NCI-H524 (cell line): ENCODE data around the gene ITPR1.

Source experiments
- DNase-seq, 2 experiments: peaks; one replicate each; lab custom pipeline; 2025; lab: John Stamatoyannopoulos, UW

Gene ITPR1

DNA sequence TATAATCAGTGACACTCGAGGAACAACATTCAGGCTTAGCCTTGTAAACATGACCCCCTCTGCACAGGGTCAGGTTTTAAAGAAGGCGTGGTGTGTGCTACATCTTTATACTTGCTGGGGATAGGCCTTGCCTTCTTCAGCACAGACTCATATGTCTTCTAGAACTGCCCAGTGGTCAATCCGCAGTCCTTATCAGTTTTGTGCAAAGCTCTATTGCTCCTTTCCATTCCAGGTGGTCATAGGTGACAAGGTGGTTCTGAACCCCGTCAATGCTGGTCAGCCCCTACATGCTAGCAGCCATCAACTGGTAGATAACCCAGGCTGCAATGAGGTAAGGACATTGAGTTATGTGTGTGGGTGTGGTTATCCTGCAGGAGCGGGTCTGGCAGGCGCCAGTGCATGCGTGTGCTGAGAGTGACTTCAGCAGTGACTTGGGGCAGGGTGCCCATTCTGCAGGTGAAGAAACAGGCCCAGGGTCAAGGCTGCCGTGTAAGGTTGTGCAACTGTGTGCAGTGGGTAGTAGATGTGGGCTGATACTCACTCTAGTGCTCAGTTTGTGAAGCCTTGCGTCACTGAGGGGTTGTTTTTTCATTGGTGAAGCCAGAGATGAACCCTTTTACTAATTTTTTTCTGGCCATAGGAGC, 150.9 kb downstream of the ITPR1 start:
- no peak for DNase-seq

DNA sequence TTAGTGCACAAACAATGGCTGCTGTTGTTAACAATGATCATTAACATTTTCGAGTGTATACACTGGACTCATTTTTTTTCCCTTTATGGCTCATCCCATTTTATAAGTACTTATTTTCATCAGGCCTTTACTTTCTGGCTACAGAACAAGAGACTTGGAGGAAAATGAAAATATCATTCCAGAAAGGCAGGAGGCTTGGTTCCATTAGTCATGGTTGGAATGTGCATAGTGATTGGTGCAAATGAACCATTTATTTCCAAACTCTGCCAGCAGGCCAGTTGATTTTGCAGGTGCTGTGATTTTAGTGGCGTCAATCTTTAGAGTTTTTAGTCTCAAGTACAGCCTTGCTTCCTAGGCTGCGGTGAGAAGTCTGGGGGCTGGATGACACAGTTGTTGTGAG, 151.8 kb downstream of the ITPR1 start:
- DNase-seq = no peak

DNA sequence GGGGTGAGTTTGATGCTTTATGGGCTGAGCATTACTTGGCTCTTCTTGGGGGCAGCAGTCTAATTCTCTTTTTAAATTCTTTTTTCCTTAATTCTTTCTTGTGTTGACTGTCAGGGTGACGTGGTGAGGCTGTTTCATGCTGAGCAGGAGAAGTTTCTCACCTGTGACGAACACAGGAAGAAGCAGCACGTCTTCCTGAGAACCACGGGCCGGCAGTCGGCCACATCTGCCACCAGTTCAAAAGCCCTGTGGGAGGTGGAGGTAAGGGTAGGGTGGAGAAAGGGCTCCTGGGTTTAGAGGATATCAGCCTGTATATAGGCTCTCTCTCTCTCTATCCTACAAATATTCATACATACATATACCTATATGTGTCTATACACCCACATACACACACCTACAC, 152.3 kb downstream of the ITPR1 start:
- DNase-seq = no peak

DNA sequence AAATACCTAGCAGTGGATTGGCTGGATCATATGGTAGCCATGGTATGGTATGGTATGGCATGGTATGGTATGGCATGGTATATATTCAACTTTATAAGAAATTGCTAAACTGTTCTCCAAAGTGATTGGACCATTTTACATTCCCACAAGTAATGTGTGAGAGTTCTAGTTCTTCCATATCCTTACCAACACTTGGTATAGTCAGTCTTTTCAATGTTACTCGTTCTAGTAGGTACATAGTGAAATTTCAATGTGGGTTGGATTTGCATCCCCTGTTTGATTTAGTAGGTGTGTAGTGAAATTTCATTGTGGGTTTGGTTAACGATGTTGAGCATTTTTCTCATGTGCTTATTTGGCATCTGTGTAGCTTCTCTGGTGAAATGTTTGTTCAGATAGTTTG, 154.3 kb downstream of the ITPR1 start:
- no peak for DNase-seq

DNA sequence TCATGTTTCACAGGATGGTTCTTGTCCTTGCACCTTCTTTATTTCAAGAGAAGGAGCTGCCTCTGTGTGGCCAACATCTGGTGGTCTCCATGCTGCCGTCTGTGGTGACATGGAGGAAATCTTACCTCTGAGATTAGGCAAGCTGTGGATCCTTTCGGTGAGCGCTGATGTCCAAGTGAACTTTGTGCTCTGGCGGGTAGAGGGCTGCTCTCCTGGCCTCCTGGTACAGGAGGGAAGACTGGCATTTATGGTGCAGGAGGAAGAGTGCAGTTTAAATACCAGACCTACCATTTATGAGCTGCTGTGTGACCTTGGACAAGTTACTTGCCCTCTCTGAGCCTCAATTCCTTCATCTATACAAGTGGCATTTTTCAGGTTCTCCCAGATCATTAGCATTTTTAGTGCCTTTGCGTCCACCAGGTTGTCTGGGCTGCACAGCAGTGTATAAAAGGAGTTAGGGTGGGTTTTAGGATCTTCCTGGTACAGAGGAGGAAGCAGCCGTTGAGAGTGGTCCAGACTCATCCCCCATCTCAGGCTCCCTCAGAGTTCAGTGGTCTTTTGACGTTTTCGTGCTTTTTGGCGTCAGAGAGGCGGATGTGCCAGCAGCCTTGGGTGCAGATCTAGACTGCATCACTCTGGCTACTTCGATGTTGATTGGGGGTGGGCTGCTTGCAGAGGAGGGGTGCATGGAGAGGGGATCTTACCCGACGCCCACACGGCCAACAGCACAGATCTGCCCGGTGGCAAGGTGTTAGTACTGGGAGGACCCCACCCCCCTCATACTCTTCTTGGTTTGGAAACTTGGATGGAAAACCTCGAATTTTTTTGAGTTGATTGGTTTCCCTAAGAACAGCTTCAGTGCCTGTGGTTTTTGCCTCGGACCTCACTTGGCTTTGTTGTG, 162.2 kb downstream of the ITPR1 start:
- DNase-seq = no peak

DNA sequence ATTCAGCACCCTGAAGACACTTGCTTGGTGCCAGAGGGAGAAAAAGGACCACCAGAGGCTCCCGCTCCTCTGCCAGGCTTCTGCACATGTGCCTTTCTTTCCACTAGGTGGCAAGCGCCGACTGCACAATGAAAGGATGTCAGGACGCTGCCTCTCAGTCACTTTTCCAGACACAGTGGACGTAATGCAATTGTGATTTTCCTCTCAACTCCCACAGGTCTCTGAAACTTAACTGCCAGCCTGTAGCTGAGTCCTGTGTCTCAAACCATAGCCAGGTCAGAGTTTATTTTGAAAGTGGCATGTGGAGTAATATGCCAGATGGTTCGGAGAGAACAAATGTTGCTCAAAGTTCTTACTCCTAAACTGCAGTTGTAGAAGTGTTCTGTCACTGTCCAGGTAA, 162.9 kb downstream of the ITPR1 start:
- DNase-seq = peak; percentile 20 to 68

DNA sequence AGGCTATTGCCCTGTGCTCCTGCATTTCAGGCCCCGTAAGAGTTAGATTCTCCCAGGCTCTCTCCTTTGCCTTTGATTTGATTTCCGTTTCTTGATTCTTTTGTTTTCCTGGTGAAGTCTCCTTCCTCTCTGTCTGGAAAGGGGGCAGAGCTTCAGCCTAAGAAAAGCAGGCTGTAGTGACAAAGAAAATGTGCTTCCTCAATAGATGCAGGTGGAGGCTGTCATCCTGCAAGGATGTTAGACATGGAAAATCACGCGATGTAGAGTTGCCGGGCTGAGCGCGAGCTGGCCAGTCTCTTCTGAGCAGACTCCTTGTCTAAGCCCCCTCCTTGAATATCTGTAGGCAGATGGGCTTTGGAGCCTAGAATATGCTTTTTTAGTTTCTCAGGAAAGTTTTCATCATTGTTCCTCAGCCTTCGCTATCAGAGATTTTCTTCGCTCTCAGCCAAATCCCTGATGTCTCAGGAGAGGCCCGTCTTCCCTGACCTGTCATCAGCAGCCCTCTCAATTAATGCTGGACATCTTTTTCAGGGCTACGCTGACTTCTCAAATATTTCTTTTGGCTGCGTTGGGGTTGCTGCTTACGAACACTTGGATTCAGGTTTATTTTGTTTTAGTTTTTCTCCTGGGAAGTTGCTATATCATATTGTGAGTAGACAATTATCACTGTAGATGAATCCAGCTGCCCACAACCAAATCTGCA, 163.6 kb downstream of the ITPR1 start:
- no peak for DNase-seq

DNA sequence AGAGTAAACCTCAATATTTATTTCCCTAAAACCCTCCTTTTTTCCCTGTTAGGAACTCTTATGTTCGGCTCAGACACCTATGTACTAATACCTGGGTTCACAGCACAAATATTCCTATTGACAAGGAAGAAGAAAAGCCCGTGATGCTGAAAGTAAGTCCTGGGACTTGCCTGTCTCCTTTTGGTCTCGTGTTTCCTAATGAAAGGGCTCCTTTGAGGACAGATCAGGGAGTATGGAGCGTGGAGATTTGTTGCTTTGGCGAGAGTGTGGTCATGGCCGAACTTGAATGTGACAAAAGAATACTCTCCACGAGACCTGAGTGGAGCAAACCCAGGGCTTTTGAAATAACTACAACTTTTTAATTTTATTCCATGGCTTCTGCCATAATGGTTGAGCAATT, 167.8 kb downstream of the ITPR1 start:
- no peak for DNase-seq

DNA sequence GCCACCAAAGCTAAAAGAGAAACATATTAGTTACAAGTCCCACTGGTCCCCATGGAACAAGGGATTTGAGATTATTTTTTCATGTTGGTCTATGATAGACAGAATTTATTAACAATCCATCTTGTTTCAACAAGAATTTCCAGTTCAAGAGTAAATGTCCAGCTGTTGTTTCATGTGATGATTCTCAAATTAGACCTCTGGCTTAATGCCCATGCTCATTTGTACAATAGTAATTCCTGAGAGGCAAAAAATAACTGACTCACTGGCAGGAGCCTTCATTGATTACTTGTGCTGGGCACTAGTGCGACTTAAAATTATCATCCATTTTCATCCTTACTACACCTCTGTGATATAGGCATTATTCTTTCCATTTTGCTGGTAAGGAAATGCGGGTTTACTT, 171.3 kb downstream of the ITPR1 start:
- DNase-seq = no peak

DNA sequence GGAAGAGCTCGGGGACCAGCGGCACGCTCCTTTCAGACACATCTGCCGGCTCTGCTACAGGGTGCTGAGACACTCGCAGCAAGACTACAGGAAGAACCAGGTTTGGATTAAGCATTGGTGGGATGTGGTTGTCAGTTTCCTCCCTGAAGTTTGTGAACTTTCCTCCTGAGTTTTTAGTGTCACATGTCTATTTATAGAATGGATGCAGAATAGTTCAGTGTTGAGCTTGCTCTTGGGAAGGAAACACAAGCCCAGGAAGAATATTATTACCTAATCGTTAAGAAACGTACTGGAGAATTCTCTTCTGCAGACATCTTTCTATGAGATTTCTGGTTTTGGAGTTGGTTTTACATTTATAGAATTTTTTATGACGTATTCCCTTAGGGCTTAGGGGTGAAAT, 172.0 kb downstream of the ITPR1 start:
- DNase-seq = no peak

DNA sequence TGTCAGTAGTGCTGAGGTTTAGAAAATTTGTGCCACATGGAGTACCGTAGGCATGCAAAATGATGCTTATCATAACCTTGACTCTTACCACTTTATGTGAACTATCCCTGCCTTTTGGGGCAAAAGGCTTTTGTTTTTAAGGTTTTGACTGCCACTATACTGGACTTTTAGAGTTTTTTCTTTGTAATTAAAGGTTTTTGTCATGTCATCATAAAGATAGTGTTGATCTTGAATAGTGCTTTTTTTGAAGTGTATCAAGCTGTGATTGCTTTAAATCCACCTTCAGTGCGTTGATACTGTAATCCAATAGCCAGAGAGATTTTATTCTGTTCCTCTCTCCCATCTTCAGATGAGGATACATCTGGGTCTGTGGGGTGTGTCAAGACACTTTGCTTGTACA, 172.9 kb downstream of the ITPR1 start:
- no peak for DNase-seq

DNA sequence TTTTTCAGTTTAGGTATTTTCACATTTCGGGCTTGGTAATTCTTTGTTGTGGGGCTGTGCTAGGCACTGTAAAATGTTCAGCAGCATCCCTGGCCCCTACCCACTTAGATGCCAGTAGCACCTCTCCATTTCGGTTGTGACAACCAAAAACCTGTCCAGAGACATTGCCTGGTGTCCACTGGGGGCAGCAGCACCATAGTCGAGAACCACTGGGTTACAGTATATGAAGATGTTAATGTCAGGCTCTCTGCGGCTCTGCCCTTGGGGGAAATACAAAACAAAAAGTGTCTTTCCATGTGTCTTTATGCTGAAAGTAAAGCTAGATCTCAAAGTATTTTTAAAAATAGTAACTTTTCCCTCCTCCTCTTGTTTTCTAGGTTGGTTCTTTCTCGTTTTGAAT, 177.2 kb downstream of the ITPR1 start:
- DNase-seq = peak in 1 of 2 experiments; percentile 18

DNA sequence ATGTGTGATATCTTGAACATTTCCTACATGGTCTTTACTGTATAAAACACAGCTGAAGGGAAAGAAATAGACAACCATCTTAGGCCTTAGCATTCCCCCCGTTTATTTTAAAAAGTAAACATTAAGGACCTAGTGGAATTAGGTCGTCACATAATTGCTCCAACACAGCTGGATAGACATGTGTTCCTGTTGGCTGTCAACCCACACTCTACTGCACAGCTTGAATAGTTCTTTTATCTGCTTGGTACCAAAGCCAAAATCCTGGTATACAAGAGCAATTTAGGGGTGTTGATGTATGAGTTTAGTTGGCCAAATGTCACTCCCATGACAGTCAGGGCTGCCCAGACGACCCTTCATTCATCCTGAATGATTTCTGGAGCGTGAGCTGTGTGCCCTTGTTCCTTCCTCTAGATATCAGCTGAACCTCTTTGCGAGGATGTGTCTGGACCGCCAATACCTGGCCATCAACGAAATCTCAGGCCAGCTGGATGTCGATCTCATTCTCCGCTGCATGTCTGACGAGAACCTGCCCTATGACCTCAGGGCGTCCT, 179.7 kb downstream of the ITPR1 start:
- DNase-seq = no peak

DNA sequence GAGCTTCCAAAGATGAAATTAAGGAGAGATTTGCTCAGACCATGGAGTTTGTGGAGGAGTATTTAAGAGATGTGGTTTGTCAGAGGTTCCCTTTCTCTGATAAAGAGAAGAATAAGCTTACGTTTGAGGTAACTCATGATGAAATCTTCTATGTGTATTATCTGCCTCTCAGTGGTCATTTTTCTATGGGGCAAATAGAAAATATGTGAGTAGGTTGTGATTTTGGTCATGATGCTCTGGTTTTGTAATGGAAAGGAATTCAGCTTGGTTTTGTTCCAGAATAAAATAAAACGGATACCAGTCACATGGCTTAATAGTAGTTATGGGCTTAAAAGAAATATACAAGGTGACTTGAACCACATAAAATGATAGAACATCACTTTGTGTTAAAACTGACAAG, 181.1 kb downstream of the ITPR1 start:
- DNase-seq = no peak

DNA sequence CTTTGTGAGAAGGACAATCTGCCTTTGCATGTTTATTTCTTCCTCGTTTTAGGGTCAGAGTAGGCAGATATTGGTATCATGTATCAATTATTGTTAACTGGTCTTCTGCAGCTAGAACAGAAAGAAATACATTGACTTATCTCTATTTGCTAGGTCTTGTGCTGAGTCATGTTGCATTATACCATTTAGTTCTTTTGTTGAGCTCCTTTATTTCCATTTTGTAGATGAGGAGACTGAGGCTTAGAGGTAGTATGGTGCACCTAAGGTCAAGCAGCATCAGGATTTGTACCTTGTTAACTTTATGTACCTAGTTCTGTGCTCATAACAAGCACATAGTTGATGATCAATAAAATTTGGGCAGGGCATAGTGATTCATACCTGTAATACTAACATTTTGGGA, 182.6 kb downstream of the ITPR1 start:
- DNase-seq = no peak

DNA sequence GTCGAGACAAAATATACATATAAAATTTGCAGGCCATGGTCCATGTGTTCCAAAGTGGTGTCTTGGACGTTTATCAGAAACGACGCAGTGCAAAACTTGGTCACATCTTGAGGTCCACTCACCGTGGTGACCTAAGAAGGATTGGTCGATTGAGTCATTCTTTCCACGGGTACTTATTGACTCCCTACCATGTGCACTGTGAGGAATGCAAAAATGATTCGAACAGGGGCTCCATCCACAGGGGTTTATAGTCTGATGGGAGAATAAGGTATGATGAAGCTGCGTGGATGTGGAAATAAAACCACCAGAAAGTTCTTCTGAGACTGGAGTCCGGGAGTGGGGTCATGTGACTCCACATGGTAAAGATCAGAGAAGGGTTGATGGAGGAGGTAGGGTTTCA, 185.2 kb downstream of the ITPR1 start:
- DNase-seq = no peak

DNA sequence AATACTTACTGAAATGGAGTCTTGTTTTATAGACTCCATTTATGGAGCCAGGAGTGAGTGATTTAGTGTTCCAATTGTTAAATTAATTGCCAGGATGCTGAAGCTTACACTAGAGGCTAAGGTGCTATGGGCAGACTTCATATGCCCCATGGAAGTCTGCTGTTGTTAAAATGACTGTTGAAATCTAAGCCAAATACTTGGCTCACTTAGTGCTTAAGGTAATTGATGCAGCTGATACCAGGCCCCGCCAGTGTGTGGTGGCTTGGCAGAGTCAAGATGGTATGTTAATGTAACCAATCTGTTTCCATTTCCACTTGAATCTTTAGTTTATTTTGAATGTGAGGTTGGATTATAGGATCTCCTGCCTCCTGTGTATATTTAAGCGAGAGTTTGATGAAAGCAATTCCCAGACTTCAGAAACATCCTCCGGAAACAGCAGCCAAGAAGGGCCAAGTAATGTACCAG, 187.1 kb downstream of the ITPR1 start:
- DNase-seq = peak in 1 of 2 experiments; percentile 7

DNA sequence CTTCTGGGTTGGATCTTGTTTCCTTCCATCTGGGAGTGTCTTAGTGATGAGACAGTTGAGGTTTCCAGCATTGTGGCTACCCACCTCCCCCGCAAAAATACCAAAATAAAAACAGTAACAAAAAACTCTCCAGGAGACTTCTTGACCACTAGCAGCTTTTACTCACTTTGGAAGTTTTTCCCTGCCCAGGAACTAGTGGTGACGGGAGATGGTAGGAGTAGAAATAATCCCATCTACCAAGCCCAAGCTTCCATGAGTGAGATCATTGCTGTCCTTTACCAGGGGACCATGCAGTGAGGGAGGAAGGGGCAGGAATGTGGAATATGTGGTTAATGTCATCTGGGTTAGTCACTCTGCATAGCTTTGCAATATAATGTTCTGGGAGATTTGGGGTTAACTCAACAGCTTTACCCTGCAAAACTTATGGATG, 187.7 kb downstream of the ITPR1 start:
- DNase-seq = no peak

DNA sequence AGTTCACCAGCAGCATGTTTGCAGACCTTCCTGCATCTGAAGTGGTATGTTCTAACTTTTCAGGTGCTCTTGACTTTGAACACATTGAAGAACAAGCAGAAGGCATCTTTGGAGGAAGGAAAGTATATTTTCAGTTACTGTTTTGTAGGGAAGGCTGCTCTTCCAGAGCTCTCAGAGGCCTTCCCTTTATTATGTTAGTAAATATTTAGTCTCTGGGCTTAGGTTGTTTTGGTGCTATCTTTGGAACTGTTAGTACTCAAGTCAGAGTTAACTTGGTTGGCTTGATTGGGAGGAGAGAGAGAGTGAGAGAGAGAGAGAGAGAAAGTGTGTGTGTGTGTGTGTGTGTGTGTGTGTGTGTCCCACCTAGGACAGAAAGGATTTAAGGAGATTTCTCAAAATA, 188.2 kb downstream of the ITPR1 start:
- DNase-seq = no peak

DNA sequence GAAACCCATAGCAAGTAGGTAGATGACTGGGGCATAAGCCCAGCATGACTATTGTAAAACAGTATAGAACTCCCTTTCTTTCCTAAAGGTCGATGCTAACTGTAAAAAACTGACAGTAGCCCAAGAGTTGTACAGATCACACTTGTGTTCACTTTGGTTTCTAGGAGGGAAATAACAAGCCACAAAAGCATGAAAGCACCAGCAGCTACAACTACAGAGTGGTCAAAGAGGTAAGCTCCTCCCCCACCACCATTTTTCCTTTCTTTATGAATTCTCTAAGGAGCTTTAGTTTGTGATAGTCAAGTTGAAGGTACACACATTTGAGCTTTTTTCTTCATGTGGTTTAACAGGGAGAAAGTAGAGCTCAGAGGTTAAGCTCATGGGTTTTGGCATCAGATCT, 191.0 kb downstream of the ITPR1 start:
- DNase-seq = no peak

DNA sequence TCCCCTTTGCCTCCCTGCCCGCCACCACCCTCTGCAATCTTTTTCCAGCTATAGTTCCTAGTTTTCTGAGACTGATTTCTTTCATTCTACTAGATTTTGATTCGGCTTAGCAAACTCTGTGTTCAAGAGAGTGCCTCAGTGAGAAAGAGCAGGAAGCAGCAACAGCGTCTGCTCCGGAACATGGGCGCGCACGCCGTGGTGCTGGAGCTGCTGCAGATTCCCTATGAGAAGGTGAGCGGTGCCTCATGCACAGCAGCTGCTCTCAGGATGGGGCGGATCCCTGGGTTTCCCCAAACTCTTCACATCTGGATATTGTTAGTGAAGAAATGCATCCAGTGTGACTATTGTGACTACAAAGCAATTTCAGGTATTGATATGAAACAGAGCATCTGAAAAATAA, 191.8 kb downstream of the ITPR1 start:
- DNase-seq = no peak

DNA sequence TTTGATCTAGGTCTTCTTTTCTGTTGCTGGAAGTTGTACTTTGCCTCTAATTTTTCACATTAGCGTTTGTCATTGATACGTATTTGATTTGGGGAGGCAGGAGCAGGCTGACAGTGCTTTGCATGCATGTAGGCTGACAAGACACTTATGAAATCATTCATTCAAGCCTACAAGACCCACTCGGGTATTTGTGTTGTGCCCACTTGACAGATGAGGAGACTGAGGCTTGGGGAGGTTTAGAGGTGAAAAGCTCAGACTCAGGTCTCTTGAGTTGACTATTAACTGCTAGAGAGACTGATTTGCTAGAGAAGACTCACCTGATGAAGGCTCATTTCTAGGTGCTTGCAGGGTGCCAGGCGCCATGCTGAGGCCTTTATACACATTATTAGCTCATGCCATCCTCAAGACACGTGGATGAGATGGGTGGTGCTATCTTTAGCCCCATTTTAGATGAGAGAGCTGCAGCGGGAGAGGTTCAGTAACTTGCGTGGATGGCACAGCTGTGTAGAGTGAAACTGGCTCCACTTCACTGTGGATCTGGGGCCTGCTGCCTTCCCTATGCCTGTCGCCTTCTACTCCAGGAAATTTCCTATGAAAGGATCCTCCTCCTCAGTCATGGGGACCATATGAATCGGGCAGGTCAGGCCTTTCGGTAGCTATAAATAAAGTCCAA, 192.7 kb downstream of the ITPR1 start:
- no peak for DNase-seq
